HG02759 (cell line): ENCODE results near the gene NOP14.
A peak's percentile ranks its signal among the peaks of the same experiment; 100 is the strongest.
"Not testable (repeated sequence)": the region's sequence is repeated elsewhere in the genome, so short reads cannot be mapped to it uniquely, and the experiment has no call there.

Source experiments
- ATAC-seq: cut with Tn5 transposase; IDR thresholded peaks from one replicate; pipeline ENCODE4 v1.9.1; 2021; ENCODE audit warnings: mild to moderate bottlenecking, moderate library complexity; ENCODE audit not compliant: unreplicated experiment

NOP14 gene

DNA sequence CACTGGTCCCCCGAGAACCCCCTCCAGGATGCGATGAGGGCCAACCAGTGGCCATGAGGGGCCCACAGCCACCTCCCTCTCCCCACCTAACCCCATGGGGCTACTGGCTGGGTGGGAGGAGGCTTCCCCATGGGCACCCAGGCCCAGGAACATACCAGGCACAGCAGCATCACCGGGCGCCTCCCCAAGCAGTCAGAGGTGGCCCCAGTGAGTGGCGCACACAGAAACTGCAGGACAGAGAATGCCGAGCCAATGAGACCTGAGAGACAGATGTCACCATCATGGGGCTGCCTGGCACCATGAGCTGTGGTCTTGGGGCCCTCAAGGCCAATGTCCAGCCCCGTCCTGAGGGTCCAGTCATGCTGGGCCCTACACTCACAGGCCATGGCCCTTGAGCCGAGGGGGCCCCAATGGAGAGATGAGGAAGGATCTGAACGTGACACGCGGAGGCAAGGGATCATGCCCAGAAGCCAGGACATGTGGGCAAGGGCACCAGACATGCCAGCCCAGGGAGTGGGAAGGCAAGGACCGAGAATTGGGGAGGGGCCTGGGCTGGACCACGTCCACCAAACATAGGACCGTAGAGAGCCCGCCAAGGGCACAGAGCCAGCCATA is 30.1 kb downstream of the NOP14 start:
- no peak for ATAC-seq

DNA sequence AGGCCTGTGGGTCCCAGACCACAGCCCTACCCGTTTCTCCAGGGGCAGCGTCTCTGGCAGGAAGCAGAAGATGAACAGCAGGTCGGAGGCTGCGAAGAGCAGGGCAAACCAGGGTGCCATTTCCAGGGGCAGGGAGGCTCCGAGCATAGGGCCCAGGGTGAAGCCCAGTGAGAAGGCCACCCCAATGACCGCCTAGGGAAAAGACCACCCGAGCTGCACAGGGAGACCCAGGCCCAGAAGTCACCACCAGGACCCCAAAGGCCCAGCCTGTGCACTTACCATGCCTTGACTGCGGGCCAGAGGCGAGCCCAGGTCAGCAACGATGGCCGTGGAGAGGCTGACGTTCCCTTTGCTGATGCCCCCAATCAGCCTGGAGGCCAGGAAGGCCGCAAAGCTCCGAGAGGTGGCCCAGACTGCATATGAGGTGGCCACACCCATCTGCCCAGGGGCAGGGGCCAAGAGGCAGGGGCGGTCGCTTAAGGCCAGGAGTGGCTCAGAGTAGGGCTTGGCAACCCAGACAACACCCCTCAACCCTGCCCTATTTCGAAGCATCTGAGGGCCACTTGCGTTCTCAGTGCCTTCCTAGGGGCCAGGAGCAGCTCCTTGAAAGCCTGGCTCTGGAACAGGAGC is 30.8 kb downstream of the NOP14 start:
- ATAC-seq = no peak

DNA sequence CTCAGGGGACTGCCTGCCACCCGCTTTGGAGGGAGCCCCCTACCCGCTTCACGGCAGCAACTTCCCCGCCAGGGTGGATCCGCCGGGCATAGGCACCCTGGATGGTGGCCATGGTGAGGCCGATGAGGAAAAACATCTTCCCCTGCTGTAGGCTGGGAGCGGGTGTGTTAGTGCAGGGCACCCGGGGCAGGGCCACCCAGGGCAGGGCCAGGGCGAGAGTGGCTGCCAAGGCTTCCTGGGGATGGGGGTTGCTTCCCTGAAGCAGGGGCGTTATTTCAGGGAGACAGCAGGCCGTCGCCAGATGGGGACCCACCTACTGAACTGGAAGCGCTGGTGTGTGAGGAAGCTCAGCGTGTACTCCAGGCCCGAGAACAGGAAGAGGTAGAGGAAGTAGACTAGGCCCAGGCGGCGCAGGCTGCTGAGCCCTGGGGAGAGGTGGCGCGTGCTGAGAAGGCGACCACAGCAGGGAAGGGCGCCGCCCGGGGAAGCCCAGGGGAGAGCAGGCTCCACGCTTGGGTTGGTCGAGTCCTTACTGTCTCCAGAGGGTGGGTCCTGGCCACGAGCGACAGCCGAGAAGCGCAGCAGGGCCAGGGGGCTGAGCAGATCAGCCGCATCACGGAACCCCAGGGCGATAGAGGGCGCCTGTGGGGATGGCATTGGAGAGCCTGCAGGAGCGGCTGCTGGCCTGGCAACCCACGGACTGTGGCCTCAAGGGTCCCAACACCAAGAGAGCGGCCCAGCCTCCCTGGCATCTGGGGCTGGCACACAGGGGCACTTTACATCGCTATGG is 31.5 kb downstream of the NOP14 start:
- peak; percentile 42 for ATAC-seq

DNA sequence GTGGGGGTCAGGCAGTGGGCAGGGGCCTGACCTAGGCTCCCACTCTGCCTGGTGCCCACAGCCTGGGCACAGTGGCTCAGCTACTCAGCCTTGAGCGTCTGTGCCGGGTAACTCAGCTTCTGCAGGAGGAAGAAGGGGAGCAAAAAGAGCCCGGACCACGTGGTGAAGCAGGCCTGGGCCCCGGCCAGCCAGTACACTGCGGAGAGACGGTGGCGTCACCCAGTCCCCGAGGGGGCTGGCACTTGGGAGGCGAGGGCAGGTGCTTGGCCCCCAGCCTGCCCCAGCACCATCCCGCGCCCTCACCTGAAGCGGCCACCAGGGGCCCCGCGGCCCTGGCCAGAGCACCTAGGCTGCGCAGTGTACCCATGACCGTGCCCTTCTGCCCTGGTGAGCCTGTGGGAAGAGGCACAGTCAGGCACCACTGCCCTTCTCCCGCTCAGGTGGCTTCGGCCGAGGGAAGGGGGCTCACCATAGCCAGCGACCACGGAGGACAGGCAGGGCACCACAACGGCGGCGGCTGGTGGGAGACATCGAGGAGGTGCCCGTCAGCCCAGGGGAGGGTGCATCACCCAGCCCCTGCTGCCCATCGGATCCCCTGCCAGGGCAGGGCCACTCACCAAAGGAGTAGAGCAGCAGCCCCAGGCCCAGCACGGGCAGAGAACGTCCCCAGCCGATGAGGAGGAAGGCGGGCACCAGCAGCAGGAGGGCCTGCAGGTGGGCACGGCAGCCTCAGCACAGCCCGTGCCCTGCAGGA is 32.3 kb downstream of the NOP14 start:
- ATAC-seq = no peak

DNA sequence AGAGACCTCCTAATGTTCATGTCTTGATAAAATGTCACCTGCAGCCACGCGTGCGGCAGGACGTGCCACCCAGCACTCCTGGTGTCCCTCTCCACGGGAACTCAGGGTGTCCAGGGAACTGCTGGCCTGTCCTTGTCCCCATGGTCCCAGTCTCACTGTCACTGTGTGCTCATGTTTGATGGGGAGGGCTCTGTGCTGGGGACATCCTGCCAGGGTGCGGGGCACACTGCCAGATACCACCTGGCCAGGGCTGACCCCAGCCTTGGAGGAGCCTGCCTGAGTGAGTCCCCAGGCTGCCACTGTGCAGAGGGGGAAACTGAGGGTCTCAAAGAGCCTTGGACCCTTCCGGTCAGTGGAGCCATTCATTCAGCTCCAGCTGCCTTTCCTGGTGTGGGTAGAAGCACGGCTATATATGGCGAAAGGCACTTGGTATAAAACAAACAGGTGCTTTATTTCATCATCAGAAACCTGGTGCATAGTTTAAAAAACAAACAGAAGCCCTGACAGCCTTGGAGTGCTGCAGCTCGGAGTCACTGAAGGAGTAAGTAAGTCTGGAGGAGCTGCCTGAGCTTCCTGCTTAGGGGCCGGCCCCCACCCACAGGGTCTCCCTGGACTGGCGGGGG is 33.0 kb downstream of the NOP14 start:
- no peak for ATAC-seq

DNA sequence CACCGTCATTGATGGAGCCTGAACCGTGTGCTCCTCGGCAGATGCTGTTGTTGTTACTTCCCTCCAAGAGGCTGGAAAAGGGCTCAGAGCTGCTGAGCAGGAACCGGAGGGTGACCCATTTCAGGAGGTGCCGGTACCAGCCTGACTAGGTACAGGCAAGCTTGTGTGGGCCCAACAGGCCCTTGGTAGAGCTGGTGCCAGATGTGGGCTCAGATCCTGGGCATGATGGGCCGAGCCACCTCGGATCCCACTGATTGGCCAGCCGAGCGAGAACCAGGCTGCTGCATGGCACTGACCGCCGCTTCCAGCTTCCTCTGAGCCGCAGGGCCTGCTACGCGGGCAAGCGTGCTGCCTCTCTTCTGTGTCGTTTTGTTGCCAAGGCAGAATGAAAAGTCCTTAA is 33.7 kb downstream of the NOP14 start:
- ATAC-seq = no peak

DNA sequence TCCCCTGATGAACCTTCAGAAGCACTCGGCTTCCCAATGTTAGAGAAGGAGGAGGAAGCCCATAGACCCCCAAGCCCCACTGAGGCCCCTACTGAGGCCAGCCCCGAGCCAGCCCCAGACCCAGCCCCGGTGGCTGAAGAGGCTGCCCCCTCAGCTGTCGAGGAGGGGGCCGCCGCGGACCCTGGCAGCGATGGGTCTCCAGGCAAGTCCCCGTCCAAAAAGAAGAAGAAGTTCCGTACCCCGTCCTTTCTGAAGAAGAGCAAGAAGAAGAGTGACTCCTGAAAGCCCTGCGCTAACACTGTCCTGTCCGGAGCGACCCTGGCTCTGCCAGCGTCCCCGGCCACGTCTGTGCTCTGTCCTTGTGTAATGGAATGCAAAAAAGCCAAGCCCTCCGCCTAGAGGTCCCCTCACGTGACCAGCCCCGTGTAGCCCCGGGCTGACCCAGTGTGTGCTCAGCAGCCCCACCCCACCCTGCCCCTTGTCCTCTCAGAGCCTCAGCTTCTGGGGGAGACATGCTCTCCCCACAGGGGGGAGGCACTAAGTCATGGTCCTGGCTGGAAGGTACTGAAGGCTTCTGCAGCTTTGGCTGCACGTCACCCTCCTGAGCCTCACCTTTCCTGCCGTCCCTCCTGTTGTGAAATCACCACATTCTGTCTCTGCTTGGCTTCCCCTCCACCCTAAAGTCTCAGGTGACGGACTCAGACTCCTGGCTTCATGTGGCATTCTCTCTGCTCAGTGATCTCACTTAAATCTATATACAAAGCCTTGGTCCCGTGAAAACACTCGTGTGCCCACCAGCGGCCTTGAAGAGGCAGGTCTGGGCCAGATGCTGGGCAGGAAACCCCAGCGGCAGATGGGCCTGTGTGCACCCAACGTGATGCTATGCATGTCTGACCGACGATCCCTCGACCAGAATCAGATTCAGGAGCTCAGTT is 34.7 kb downstream of the NOP14 start:
- ATAC-seq = no peak

DNA sequence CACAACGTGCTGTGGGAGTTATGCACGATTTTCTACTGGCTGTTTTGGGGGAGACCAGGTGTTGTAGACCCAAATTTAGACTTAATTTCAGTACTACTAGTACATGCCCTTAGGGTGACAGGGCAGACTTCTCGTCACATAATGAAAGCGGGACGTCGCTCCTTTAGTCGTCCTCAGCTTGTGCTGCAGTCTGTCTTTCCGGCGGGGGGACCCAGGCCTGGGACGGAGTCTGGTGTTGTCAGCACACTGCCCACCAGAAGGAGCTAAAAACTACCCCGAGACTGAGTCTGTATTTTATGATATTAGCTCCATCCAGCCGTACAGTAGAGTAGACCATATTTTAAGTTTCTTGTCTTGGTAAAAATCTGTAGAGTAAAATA is 35.5 kb downstream of the NOP14 start:
- no peak for ATAC-seq

DNA sequence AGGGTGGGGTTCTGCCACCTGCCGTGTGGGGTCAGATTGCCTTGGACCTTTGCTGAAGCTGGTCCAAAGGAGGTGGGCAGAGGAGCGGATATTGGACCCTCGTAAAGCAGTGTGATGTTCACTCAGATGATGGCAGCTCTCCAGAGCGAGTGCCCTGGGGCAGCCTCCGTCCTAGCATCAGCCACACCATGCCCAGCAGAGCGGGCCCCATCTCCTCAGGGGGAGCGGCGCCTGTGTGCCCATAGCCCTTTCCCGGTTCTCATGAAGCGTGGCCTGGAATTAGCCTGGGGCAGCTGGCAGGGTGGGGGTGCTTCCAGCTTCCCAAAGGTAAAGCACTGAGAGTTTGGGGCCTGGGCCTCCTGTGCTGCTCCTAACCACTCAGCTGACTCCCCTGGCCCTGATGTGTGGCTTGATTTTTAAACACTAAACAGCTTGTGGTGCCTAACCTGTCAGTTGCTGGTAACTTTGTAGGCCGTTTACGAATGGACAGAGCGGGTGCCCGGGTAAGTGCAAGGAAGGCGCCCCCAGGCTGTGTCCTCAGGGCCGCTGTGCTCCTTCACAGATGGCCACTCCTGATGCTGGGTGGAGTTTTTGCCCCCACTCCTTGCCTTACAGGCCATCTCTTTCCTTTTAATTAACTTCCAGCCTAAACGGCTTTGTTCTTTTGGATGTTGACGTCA is 36.0 kb downstream of the NOP14 start:
- ATAC-seq = no peak

DNA sequence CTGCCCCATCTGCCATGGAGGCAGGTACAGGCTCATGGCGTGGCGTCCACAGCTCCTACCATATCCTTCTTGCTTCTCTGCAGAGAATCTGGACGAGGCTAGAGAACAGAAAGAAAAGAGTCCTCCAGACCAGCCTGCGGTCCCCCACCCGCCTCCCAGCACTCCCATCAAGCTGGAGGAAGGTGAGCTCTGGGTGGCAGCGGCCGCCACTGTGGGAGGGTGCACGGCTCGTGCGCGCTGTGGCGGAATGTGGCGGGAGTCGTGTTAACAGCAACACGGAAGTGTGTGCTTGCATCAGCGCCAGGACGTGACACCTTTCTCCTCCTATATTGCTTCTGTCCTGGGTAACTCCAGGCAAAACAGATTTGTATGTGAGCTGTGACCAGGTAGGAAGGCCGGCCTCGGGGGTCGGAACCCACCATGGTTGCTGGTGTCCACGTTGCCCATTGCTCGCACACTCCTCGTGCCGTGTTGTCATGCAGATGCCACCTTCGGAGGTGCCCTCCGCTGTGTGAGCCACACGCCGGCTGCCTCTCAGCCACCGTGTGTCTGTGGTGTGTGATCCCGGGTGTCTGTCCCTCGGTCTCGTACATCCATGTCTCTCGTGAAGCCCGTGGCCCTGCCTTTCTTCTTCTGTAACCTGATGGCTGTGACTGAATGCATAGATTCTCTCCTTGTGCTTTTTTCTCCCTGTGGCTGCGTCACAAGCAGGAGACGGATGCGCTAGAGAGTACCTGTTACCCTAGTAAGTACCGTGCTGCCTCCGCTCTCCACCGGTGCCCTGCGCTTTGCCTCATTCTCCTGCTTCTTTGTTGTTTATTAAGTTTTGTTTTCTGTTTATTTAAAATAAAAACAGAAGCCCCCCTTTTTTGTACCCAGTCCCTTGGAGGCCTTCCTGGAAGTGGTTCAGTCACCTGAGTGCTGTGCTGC is 37.0 kb downstream of the NOP14 start:
- no peak for ATAC-seq

DNA sequence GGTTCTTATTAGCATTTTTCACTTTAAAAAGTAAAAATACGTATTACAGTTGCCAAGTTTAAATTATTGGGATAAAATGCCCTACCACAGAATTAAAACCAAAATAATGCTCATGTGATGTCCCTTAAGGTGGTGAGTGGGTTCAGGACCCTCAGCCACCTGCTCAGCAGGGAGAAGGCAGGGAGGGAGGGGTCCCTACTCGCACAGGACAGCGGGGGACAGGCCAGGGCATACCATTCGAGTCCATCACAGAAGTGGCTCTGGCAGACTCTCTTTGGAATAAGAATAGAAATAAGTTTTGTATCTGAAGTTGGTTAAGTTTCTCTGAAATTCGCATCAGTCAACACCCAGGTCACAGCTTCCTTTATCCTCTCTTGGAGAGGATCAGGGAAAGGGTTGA is 37.7 kb downstream of the NOP14 start:
- no peak for ATAC-seq

DNA sequence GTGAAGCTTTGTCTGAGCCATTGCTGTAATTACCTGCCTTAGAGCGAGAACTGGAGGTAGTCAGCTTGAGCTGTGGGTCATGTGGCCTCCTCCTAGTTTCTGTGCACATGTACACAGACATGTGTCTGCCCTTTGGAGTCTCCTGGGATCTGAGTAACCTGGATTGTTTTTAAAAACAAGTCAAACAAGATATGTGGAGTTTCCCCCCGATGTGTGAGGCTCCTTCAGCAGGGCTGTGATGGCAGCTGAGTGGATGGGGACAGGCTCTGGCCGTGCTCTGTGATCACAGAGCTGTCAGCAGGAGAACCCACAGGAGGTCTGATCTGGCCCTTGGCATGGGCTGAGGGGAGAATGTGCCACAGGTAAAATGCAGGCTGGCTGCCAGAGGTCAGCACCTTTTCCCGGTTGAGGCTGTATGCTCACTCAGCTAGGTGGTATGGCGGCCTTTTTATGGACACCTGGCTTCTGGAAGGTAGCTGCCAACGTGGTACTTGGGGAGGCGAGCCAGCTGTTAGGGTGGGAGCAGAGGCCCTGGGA is 38.4 kb downstream of the NOP14 start:
- ATAC-seq = no peak

DNA sequence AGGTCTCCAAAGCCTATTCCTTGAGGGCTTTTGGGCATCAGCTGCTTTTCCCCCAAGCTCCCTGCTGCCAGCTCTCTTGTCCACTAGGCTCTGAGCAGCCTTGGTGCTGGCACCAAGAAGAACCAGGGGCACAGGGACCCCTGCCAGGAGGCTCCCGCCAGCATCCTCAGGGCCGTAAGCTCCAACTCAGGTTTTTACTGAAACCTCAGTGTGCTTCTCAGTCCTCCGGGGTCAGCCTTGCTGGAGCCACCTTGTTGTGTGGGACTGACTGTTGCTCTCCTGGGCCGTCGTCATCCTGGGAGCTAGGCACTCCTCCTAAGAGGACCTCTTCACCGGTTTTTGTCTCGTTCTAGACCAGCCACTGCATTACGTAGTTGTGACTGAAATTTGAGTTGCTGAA is 38.9 kb downstream of the NOP14 start:
- no peak for ATAC-seq

DNA sequence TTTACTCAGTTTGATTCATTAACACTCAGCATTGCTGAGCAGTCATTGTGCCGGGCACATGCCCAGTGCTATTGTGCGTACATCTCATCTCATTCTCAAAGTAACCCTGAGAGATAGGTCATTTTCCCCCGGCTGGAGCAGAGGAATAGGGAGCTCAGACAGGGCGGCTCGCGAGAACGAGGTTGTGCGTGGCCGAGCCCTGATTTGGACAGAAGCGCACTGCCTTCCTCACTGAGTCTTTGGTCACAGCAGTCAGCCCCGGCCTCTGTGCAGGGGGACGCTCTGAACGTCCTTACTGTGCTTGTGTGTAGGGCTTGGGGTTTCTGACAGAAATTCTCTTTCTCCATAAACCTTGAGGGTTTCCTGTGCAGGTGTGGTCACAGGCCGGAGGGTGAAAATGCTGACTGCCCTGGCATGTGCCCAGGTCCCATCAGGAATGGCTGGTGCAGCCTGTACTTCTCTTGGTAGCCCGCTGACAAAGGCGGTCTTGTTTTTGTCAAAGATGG is 39.5 kb downstream of the NOP14 start:
- ATAC-seq = no peak

DNA sequence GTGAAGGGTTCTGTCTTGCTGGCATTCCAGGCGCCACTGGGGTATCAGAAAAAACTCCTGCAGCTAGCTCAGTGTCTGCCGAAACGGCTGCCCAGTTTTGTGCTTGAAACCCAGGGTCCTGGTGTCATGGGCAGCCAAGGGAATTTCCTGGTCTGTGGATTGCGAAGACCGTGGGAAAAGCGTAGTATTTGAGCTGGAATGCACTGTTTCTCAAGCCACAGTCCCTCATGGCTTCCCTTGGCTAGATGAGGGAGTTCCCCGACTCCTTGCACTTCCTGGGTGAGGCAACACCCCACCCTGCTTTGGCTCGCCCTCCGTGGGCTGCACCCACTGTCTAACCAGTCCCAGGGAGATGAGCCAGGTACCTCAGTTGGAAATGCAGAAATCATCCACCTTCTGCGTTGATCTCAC is 40.1 kb downstream of the NOP14 start:
- ATAC-seq = no peak

DNA sequence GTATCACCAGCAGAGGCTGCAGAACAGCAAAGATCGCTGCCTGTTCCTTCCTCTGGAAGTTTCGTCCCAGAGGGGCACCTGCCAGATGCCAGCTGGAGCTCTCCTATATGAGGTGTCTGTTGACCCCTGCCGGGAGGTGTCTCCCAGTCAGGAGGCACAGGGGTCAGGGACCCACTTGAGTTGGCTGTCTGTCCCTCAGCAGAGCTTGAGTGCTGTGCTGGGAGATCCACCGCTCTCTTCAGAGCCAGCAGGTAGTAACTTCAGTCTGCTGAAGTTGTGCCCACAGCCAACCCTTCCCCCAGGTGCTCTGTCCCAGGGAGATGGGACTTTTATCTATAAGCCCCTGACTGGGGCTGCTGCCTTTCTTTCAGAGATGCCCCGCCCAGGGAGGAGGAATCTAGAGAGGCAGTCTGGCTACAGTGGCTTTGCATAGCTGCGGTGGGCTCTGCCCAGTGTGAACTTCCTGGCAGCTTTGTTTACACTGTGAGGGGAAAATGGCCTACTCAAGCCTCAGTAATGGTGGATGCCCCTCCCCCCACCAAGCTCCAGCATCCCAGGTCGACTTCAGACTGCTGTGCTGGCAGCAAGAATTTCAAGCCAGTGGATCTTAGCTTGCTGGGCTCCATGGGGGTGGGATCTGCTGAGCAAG is 40.6 kb downstream of the NOP14 start:
- not testable (repeated sequence) for ATAC-seq

DNA sequence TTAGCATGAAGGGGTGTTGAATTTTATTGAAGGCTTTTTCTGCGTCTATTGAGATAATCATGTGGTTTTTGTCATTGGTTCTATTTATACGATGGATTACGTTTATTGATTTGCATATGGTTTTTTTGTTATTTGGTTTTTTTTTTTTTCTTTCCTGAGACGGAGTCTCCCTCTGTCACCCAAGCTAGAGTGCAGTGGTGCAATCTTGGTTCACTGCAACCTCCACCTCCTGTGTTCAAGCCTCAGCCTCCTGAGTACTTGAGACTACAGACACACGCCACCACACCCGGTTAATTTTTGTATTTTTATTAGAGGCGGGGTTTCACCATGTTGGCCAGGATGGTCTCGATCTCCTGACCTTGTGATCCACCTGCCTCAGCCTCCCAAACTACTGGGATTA is 44.5 kb downstream of the NOP14 start:
- not testable (repeated sequence) for ATAC-seq
